GM21526 (cell line): ENCODE data around the gene RNF138.
"Not testable (repeated sequence)": the region's sequence is repeated elsewhere in the genome, so short reads cannot be mapped to it uniquely, and the experiment has no call there.

Experiments used
- ATAC-seq: cut with Tn5 transposase; IDR thresholded peaks from one replicate; pipeline ENCODE4 v1.9.1; 2021; ENCODE audit warnings: moderate library complexity; ENCODE audit not compliant: unreplicated experiment, low FRiP score

Gene RNF138

DNA sequence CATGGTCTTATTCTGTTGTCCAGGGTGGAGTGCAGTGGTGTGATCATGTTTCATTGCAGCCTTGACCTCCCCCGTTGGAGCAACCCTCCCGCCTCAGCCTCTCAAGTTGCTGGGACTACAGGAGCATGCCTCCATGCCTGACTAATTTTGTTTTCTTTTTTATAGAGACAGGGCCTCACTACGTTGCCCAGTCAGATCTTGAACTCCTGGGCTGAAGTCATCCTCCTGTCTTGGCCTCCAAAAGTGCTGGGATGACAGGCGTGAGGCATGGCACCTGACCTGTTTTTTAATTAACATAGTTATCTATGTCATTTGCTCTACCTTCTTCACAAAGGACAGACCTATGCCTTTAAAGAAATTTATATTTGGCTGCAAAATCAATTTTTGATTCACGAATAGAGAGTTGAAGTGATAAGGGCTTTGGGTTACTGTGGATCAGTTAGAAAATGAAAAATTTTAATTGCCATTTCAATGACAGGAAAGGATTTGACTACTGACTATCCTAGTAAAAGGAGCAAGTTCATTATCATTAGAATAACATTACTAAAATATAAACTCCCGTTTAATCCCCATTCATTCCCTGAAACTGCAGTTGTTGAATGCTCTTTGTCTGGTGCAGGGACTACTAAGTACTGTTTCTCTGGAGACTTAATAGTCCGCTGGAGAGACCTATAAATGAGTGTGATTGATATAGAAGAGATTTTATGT lies 3.7 kb downstream of the RNF138 start:
- no peak for ATAC-seq

DNA sequence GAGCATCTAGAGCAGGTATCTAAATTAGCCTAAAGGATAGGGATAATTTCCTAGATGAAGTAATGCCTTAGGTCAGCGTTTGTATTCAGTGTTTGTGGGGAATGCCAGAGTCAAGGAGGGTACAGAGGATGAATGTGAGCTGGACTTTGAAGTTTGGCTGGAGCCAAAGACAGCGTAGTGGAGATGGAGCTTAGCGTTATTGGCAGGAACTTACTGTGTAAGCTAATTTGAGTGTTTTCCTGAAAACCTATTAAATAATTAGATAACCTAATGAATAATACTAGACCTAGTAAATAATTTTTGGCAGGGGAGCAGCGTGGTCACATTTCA lies 4.2 kb downstream of the RNF138 start:
- ATAC-seq: no peak

DNA sequence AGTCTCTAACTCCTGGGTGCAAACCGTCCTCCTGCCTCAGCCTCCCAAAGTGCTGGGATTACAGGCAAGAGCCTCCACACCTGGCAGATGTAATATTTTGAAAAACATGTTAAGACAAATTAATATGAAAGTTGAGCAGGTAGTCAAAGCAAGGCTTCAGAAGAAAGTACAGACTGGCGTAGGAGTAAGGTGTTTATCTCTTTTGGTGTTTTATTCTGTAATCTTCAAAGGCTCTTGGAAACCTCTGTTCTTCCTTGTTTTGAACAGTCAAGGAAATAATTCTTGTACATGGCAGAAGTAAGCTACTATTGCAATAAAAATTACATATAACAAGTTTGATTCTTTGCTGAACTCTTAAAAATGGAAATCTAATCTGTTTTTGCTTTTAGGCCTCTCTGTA lies 5.3 kb downstream of the RNF138 start:
- ATAC-seq: no peak

DNA sequence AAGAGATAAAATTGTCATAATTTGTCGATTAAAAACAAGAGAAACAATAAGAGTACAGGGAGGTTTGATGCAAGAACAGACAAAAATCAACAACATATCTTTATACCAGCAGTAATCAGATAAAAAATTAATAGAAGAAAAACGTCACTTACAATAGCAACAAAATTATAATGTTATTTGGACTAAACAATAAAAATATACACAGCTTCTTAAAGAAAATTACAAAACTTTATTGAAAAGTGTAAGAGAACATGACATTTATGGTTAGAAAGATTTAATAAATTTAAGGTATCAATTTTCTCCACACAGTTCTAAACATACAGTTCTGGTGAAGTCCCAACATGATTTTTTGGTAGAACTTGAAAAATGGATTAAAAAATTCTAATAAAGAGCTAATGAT lies 12.8 kb downstream of the RNF138 start:
- no peak for ATAC-seq

DNA sequence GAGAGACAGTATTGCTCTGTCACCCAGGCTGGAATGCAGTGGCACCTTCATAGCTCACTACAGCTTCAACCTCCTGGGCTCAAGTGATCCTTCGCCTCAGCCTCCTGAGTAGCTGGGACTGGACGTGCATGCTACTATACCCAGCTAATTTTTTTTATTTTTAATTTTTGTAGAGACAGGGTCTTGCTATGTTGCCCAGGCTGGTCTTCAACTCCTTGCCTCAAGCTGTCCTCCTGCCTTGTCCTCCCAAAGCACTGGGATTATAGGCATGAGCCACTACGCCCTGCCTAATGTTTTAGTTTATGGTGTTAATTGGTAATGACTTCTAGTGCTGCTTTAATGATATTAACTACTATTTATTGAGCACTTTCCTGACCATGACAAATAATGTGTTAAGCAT lies 18.3 kb downstream of the RNF138 start:
- no peak for ATAC-seq

DNA sequence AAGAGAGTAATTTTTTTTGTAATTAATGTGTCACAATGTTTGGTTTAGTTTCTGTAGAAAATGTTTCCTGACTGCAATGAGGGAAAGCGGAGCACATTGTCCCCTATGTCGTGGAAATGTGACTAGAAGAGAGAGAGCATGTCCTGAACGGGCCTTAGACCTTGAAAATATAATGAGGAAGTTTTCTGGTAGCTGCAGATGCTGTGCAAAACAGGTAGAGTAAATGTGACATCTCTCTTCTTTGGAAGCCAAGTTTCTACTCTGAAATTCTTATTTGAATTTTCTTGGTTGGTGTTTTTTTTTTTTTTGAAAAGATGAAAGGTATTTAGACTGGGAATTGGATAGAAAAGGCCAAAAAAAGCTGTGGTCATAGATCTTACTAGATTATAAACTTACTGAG lies 20.0 kb downstream of the RNF138 start:
- no peak for ATAC-seq

DNA sequence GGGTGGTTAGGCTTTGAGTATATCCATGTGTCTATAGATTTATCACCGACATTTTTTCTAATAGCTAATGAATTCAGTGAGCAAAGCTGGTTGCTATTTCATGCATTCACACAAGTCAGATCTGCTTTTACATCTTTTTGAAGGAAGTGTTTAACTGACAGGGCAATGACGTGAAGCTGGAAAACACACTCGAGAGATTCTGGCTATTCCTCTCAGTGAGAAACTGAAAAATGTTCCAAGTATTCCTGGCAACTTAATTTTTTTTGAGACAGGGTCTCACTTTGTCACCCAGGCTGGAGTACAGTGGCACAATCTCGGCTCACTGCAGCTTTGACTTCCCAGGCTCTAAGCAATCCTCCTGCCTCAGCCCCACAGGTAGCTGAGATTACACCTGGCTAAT lies 21.2 kb downstream of the RNF138 start:
- no peak for ATAC-seq

DNA sequence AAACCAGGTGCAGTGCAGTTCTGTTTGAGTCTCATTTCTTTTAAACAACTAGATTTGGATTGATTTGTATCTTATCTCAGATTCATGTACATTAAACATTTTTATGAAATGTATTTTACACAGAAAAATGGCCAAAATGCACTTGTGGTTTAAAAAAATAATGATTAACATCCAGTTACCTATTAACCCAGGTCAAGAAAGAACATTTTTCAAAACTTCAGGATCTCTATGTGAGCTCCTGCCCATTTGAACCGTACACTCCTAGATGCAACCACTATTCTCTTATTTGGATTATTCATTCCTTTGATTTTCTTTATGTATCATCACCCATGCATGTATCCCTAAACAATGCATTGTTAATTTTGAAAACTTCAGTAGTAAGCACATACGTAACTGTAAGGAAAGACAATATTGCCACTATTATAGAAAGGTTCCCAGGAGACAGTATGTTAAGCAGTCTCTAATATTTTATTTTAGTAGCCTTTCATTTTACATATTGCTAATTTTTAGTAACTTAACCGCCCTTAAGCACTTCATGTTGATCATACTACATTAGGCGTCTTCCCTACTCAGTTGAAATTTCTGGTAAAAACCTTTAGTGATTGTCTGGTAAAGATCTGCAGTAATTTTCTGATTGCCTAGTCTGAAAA lies 22.7 kb downstream of the RNF138 start:
- ATAC-seq: no peak

DNA sequence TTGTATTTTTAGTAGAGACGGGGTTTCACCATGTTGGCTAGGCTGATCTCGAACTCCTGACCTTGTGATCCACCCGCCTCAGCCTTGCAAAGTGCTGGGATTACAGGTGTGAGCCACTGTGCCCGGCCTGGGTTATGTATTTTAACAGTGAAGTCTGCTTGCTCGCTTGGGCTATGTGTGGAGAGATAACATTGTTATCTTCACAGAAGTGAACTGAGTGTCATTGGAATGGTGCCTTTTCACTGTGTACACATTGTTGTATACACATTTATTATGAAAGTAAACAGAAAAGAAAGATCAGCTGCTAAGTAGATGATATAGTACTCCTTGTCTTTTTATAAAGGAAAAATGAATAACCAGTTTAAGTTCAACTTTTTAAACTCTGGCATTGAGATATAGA lies 30.4 kb downstream of the RNF138 start:
- ATAC-seq: no peak

DNA sequence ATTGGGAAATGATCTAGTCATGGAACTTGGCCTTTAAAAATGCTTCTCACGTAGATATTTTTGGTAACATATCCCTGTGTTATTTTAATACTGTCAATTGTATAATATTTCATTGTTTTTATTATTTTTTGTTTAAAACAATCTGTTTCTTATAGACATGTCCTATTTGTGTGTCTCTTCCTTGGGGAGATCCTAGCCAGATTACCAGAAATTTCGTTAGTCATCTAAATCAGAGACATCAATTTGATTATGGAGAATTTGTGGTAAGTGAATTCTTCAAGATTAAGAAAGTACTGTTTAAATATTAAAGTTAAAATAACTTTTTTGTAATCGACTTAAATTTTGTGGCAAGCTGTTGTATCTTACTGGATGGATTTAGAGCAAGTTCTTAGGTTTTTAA lies 34.9 kb downstream of the RNF138 start:
- no peak for ATAC-seq

DNA sequence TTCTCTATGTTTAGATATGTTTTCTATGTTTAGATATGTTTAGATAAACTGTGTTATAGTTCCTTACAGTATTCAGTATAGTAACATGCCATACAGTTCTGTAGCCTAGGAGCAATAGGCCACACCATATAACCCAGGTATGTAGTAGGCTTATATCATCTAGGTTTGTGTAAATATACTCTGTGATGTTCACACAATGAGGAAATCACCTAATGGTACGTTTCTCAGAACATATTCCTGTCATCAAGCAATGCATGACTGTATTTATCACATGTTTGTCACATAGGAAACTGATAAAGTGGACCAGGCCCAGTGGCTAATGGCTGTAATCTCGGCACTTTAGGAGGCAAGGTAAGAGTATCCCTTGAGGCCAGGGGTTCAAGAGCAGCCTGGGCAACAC lies 44.0 kb downstream of the RNF138 start:
- ATAC-seq: no peak

DNA sequence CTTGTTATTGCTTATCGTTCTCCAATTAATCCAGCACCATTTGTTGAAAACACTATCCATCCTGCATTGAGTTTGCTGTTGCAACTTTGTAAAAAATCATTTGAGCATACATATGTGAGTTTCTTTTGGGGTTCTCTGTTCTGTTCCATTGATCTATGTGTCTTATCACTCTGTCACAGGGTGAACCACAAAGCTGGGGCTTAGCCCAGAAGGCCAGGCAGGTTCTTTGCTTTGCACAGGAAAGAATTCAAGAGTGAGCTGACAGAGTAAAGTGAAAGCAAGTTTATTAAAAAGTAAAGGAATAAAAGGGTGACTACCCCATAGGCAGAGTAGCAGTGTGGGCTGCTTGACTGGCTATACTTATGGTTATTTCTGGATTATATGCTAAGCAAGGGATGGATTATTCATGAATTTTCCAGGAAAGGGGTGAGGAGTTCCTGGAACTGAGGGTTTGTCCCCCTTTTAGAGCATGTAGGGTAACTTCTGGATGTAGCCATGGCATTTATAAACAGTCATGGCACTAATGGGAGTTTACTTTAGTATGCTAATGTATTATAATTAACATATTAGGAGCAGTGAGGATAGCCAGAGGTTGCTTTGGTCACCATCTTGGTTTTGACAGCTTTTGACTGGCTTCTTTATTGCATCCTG lies 46.8 kb downstream of the RNF138 start:
- no peak for ATAC-seq

DNA sequence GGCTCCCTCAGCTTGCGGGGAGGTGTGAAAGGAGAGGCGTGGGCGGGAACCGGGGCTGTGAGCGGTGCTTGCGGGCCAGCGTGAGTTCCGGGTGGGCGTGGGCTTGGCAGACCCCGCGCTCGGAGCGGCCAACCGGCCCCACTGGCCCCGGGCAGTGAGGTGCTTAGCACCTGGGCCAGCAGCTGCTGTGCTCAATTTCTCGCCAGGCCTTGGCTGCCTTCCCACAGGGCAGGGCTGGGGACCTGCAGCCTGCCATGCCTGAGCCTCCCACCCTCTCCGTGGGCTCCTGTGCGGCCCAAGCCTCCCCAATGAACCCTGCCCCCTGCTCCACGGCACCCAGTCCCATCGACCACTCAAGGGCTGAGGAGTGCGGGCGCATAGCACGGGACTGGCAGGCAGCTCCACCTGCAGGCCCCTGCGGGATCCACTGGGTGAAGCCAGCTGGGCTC lies 48.2 kb downstream of the RNF138 start:
- ATAC-seq: no peak

DNA sequence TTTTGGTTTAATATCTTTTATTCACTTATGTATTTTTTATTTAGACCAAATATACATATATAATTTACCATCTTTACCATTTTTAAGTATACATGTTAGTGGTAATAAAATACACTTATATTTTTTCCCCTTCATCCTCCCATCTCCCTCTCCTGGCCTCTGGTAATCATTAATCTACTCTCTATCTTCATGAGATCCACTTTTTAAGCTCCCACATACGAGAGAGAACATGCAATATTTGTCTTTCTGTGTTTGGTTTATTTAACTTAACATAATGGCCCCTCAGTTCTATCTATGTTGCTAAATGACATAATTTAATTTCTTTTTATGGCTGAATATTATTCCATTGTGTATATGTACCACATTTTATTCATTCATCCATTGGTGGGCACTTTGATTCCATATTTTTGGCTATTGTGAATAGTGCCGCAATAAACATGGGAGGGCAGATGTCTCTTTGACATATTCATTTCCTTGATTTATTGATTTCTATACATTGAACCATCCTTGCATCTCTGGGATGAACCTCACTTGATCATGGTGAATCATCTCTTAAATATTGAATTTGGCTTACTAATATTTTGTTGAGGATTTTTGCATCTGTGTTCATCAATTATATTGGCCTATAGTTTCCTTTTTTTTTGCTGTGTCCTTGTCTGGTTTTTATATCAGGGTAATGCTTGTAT lies 56.7 kb downstream of the RNF138 start:
- ATAC-seq: no peak

DNA sequence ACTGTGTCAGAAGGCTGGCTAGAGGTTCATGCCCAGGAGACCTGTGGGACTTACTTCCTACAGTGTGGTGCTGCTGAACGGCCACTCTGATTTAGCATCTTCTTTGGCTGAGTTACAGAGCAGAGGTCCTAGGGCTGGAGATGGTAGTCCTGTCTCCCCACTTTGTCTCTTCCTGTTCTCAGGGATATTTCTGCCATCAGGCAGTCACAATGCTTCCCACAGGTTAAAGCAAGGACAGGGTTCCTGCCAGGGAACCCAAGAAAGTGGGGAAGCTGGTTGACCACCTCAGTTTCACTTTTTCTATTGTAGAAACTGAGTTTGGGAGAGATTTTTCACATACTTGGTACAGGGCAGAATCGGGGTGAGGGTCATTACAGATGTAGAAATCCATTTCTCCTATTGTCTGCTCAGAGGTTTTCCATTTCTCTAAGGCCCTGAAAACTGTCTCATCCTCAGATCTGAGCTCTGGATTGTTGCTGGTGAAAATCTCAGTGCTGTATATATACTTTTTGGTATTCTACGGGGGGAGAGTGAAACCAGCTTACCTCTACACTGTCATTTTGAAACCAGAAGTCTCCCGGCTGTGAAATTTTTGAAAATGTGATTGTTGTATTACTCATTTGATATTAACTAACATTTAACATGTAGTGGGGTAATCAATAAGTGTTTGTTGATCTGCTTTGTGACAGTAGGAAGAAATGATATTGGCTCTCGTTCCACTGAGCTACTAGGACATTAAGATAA lies 61.2 kb downstream of the RNF138 start:
- peak; percentile 86 for ATAC-seq

DNA sequence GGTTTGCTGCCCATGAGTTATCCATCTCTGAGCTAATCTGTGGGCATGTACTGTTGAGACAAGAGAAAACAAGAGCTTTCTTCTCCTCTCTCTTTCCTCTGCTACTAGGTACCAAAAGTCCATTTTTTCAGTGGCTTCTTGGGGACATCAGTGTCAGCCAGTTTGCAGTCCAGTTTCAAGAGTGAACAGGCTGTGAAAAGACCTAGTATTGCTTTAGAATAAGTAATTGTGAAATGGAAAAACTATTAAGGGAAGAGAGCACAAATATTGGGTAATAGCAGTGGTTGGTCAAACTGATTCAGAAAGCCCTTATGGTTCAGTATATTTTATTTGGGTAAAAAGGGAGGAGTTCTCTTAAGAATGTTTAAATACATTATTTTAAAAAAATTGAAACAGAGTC lies 65.2 kb downstream of the RNF138 start:
- no peak for ATAC-seq

DNA sequence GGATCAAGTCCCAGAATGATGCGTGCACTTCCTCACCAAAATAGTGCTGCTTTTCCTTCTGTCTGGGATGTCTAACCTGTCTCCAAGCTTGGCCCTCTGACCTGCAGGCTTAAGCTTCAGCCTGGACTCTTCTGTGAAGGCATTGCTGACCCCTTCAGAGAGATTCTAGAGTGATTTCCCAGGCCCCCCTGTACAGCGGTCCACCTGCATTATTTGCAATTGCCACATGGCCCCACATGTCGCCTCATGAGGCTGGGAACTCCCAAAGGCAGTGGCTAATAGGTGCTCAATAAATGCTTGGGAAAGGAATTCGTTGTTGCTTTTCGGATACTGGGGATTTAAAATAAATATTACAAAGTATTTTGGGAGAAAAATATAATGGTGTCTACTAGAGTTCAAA lies 65.9 kb downstream of the RNF138 start:
- no peak for ATAC-seq

DNA sequence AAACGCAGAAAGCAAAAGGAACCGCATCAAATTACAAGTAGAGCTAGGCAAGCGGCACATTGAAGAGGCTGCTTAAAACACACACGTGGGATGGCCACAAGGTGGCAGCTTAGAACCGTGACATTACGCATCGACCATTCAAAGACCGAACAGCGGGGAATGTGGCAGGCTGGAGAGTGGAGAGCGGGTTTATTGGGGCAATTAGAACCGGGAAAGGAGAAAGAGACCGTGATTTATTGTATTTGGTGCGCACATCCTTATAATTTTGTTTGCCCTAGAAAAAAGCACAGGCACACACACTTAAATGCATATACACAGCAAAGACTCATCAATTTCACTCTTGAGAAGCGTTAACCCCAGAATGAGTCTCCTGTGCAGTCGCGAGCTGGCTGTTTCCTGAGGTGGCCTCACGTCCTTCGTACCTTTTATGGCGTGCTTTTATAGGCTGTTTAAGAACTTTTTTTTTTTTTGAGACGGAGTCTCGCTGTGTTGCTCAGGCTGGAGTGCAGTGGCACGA lies 66.5 kb downstream of the RNF138 start:
- ATAC-seq: peak; percentile 91

DNA sequence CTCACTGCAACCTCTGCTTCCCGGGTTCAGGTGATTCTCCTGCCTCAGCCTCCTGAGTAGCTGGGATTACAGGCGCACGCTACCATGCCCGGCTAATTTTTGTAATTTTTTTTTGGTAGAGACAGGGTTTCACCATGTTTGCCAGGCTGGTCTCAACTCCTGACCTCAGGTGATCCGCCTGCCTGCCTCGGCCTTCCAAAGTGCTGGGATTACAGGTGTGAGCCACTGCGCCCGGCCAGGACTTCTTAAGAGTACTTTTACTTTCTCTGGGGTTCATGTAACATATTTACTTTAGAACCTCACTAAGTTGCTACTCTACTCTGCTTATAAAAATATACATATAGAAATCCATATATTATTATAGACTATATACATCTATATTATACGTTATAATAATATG lies 67.0 kb downstream of the RNF138 start:
- ATAC-seq: not testable (repeated sequence)

DNA sequence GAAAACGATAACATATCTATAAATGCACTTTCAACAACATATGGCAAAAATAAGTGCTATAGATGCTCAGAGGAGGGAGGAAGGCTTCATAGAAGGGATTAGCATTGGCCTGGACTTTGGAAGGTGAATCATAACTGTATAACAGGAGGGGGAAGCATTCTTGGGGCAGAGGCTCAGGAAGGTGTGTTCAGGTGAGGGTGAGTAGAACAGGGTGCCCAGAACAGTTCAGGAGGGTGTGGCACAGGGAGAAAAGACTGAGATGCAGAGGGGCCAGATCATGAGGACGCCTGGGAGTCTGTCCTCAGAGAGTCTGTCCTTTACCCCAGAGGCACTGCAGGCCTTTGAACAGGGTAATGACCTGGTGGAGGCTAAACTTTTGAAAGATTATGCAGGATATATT lies 68.9 kb downstream of the RNF138 start:
- ATAC-seq: no peak
